Measurements from ENCODE around the gene LPP. TPM values are rescaled to one million over a fixed set of nuclear protein-coding genes. Genes with fewer than 3 reads are reported as not detected.

The LPP gene
- polyA plus RNA-seq, 2 of the 4 experiments (the other 2 are of a cell fraction) = 11.0 to 30.8 TPM

DNA sequence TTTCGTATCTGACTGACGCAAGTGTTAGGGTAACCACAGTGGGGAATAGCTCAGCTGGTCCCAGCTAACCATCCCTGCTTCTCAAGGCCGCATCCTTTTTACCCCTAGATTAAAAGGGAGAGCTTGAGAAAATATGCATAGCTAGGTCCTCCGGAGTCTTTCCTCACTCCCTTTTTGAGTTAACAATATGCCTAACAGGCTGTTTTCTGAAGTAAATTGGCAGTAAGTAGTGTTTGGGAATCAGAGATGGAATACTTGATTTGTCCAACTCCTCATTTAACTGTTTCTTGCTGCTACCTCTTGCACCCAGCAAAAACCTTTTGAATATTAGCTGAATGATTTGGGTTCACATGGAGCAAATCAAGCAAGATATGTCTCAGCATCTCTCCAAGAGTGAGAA, 326.1 kb downstream of the LPP start:
- H3K4me3 ChIP-seq = no peak overlapping the region
- CTCF ChIA-PET = interaction anchor here (0.9 kb wide), 1 partner anchor 9 kb away, joined by 3 read pairs; no protein-coding TSS in a partner anchor
- H3K4me2 ChIP-seq = no peak overlapping the region
- H3K4me1 ChIP-seq = 0 out of 3 replicates have a peak, but pooled peaks cover 3% of the 10 kb centered on the region
- H3K9me3 ChIP-seq = no peaks in the 10 kb centered on the region
- H3K27ac ChIP-seq = no peak overlapping the region
- 95% methylated on average over 4 of the region's 4 CpGs for WGBS (ENCODE audit: missing lambda C conversion rate)
- FAIRE-seq (no peak), DNase-seq (ENCODE audit: low read depth in 1 of 2, low spot score in 1 of 2) (no peak), ATAC-seq (no peak)
- TF ChIP-seq MAX (IDR thresholded peaks at IDR 0.05) = no peak
- no peak for TF ChIP-seq ZFP36 (IDR thresholded peaks at IDR 0.05; ENCODE audit: borderline replicate concordance, partially characterized antibody)
- TF ChIP-seq BCL3 (IDR thresholded peaks at IDR 0.05) = no peak
- TF ChIP-seq REST (IDR thresholded peaks at IDR 0.05) = no peak
- TF ChIP-seq JUN (IDR thresholded peaks at IDR 0.05) = no peak
- TF ChIP-seq PBX3 (IDR thresholded peaks at IDR 0.05) = no peak
- TF ChIP-seq KDM1A (IDR thresholded peaks at IDR 0.05; ENCODE audit: low read depth) = no peak
- TF ChIP-seq CHD2 (IDR thresholded peaks at IDR 0.05; ENCODE audit: low read length, partially characterized antibody) = no peak
- TF ChIP-seq, protein P1, sequence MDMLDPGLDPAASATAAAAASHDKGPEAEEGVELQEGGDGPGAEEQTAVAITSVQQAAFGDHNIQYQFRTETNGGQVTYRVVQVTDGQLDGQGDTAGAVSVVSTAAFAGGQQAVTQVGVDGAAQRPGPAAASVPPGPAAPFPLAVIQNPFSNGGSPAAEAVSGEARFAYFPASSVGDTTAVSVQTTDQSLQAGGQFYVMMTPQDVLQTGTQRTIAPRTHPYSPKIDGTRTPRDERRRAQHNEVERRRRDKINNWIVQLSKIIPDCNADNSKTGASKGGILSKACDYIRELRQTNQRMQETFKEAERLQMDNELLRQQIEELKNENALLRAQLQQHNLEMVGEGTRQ (IDR thresholded peaks at IDR 0.05) = no peak
- no peak for TF ChIP-seq ZNF302 (CRISPR knock-in tag; IDR thresholded peaks at IDR 0.05)
- POLR2A ChIA-PET = no interaction called here

DNA sequence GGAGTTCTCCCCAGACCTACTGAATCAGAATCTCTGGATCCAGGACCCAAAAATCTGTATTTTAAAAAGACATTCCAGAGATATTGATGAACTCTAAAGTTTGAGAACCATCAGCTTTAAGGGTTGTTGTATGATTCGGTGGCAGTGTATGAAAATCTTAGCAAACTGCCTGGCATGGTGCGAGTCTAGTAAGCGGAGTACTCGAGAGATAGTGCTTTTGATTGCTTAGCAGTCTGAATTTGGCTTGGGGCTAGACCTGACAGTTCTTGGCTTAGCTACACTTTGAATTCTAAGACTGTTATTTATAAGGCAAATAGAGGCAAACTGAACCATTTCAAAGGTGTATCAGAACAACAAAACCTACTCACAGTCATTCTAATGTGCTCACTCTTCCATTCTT, 329.0 kb downstream of the LPP start:
- WGBS (ENCODE audit: missing lambda C conversion rate) = 71% methylated on average over 4 of the region's 4 CpGs
- FAIRE-seq = no peak

DNA sequence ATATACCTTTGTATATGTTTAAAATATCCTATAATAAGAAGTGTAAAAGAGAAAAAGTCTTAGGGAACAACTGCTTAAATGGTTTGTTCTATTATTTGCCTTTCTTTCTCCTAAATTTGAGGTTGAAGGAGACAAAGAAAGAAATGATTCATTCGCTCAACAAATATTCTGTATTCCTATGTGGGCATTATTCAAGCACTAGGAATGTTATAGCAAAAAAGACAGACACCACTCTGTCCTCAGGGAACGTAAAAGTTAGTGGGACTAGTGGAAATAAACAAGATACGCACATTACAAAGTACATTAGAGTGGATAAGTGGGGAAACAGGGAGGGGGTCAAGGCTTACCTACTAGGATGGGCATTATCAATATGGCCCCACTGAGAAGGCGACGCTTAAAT, 332.2 kb downstream of the LPP start:
- H3K4me2 ChIP-seq = no peak overlapping the region; the same call in 2 of the 3 replicates
- no peak for FAIRE-seq

More for the DNA sequence above, 329.0 kb downstream of the LPP start:
- no peak overlapping the region for H3K27ac ChIP-seq
- no peak overlapping the region for H3K4me2 ChIP-seq
- H3K4me1 ChIP-seq = peaks cover 8% of the 10 kb centered on the region; the same call in 1 of the 3 replicates
- no peak for DNase-seq (ENCODE audit: low read depth in 1 of 2, low spot score in 1 of 2)
- no peak for TF ChIP-seq FOXS1 (CRISPR knock-in tag; IDR thresholded peaks at IDR 0.05)
- no peak for TF ChIP-seq FOSL2 (IDR thresholded peaks at IDR 0.05)
- no peak for TF ChIP-seq FOSL2 (CRISPR knock-in tag; IDR thresholded peaks at IDR 0.05)
- TF ChIP-seq SREBF2 (IDR thresholded peaks at IDR 0.05) = no peak
- TF ChIP-seq RFX5 (IDR thresholded peaks at IDR 0.05) = no peak
- no peak for TF ChIP-seq TFCP2L1 (CRISPR knock-in tag; IDR thresholded peaks at IDR 0.05)
- TF ChIP-seq CEBPB (IDR thresholded peaks at IDR 0.05) = no peak
- ChIA-PET POLR2A (no interaction called here), CTCF (no interaction called here)
- no peak for ATAC-seq
- no peak overlapping the region for H3K4me3 ChIP-seq
- no peaks in the 10 kb centered on the region for H3K9me3 ChIP-seq

More for the DNA sequence above, 332.2 kb downstream of the LPP start:
- H3K4me3 ChIP-seq = no peak overlapping the region
- H3K27ac ChIP-seq = no peak overlapping the region
- no peak for ATAC-seq
- no peaks in the 10 kb centered on the region for H3K9me3 ChIP-seq
- no peak for DNase-seq (ENCODE audit: low read depth in 1 of 2, low spot score in 1 of 2)
- ChIA-PET POLR2A (no interaction called here), CTCF (no interaction called here)
- TF ChIP-seq FOXS1 (CRISPR knock-in tag; IDR thresholded peaks at IDR 0.05) = no peak
- TF ChIP-seq RARB (CRISPR knock-in tag; IDR thresholded peaks at IDR 0.05) = no peak
- TF ChIP-seq HMGXB4 (CRISPR knock-in tag; IDR thresholded peaks at IDR 0.05; ENCODE audit: borderline replicate concordance) = no peak
- TF ChIP-seq, protein P2, sequence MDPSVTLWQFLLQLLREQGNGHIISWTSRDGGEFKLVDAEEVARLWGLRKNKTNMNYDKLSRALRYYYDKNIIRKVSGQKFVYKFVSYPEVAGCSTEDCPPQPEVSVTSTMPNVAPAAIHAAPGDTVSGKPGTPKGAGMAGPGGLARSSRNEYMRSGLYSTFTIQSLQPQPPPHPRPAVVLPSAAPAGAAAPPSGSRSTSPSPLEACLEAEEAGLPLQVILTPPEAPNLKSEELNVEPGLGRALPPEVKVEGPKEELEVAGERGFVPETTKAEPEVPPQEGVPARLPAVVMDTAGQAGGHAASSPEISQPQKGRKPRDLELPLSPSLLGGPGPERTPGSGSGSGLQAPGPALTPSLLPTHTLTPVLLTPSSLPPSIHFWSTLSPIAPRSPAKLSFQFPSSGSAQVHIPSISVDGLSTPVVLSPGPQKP (IDR thresholded peaks at IDR 0.05; ENCODE audit: low read depth, low read length) = no peak
- H3K4me1 ChIP-seq = peaks cover 11% of the 10 kb centered on the region; the same call in 1 of the 3 replicates
- 76% methylated on average over 5 of the region's 5 CpGs for WGBS (ENCODE audit: missing lambda C conversion rate)
